Loucy (cell line): ENCODE measurements around the gene PRKCZ.

Experiments used
- EZH2phosphoT487 ChIP-seq: fragments of 200-600 bp; IDR thresholded peaks from 2 replicates; pipeline ENCODE4 v1.6.1; 2018; ENCODE audit warnings: antibody characterized with exemption, mild to moderate bottlenecking, moderate library complexity, borderline replicate concordance
- TF ChIP-seq, protein P1 (sequence below): fragments of 200-600 bp; sonication (generic); conservative IDR thresholded peaks from 2 replicates; pipeline ENCODE4 v1.5.1; 2014; ENCODE audit warnings: mild to moderate bottlenecking, antibody characterized with exemption, low read length

DNA sequence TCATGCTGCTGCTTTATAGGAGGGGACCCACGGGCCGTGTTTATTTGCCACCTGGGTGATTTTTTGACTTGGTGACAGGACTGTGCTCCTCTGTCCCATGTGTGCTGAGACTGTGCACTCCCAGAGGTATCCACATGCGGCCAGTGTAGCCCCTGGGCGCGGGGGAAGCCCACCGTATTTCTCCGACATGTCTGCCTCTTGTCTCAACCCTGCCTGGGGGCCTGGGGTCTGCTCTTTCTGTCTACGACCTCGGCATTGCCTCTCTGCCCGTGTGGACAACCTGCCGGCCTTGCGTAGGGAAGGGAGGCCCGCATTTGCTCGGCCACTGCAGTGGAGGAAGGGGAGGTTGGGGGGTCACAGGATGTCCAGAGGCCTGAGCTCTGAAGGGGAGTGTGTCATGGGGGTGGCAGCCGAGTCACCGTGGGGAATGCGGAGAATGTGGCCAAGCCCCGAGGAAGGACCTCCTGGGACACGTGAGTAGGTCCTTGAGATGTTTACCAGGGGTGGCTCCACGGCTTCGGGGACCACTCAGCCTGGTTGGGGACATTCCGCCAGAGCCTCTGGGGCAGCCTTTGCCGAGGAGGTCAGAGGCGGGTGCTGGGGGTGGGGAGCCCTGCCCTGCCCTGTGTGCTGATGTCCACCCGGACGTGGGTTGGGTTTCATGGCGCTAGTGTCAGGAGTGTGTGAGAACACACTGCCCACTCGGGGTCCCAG, 11.0 kb downstream of the PRKCZ start:
- TF ChIP-seq, protein P1, sequence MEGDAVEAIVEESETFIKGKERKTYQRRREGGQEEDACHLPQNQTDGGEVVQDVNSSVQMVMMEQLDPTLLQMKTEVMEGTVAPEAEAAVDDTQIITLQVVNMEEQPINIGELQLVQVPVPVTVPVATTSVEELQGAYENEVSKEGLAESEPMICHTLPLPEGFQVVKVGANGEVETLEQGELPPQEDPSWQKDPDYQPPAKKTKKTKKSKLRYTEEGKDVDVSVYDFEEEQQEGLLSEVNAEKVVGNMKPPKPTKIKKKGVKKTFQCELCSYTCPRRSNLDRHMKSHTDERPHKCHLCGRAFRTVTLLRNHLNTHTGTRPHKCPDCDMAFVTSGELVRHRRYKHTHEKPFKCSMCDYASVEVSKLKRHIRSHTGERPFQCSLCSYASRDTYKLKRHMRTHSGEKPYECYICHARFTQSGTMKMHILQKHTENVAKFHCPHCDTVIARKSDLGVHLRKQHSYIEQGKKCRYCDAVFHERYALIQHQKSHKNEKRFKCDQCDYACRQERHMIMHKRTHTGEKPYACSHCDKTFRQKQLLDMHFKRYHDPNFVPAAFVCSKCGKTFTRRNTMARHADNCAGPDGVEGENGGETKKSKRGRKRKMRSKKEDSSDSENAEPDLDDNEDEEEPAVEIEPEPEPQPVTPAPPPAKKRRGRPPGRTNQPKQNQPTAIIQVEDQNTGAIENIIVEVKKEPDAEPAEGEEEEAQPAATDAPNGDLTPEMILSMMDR: no peak
- TF ChIP-seq EZH2phosphoT487: no peak
